Measurements from ENCODE around the gene MYLK.

MYLK gene

DNA sequence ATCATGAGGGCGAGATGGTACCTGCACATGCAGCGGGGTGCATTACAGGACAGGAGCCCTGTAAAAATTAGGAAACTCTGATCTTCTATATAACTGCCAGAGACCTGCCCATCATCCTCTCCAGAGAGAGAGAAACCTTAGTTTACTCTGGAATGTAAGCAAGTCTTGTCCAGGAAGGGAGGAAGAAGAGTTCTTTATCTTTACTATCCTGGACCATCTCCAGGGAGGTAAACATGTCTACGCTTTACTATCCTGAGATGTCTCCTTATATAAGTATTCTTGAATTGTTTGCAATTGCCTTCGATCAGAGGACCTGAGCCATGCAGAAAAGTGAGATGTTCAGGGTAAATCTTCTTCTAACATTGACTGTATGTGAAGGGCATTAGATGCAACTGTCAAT, 286.6 kb downstream of the MYLK start:
- Histone ChIP-seq H3K27ac (no peak overlapping the region), H3K4me3 (no peak overlapping the region), H3K9ac (ENCODE audit: insufficient read length) (no peak overlapping the region), H3K36me3 (ENCODE audit: insufficient read depth, low read length) (no peaks in the 10 kb centered on the region), H3K9me3 (ENCODE audit: low read depth, low read length) (no peaks in the 10 kb centered on the region)
- no peak for TF ChIP-seq EZH2 (IDR thresholded peaks at IDR 0.05)
- DNase-seq (ENCODE audit: low read depth, low spot score): no peak

DNA sequence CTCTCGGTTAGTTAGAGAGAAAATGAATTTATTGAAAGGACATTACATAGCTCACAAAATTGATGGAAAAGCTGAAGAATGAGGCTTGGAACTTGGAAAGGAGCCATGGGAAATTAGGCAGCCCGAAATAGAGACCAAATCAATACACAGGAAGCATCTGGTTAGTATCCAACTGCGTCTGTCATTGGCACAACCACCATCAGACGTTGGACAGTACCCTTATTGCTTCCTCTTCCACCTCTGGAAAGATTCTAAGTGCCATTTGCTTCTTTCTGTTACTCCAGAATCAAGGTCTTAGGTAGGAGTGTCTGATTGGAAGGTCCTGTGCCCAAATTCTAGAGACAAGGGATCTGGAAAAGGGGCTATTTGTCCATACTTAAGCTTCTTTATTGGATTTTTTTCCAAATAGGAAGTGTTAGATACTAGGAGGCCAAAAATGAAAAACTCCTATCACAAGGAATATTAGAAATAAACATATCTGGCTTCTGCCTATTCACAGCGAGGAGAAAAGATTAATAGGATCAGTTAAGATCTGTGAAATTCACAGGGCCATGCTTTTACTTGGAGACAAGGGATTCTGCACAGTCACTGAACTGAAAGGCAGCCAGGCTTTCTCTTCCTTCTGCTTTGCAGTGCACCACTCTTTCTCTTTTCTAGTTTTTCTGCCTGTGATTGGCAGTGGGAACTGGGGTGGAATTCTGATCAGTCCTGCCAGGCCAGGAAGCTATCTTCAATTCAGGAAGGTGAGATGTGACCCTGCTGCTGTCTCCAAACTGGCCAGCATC, 288.5 kb downstream of the MYLK start:
- no peak for DNase-seq (ENCODE audit: low read depth, low spot score)
- Histone ChIP-seq H3K27ac (no peak overlapping the region), H3K9me3 (ENCODE audit: low read depth, low read length) (no peaks in the 10 kb centered on the region), H3K4me3 (no peak overlapping the region), H3K9ac (ENCODE audit: insufficient read length) (no peak overlapping the region), H3K36me3 (ENCODE audit: insufficient read depth, low read length) (peaks cover 4% of the 10 kb centered on the region; the same call in 1 of the 2 replicates)
- TF ChIP-seq FOXP2 (optimal IDR thresholded peaks at IDR 0.05; ENCODE audit: control extremely low read depth, extremely low read length, insufficient read depth): no peak
- no peak for TF ChIP-seq EZH2 (IDR thresholded peaks at IDR 0.05)
- TF ChIP-seq POLR2AphosphoS5 (IDR thresholded peaks at IDR 0.05; ENCODE audit: borderline replicate concordance, low read depth, low read length): no peak

DNA sequence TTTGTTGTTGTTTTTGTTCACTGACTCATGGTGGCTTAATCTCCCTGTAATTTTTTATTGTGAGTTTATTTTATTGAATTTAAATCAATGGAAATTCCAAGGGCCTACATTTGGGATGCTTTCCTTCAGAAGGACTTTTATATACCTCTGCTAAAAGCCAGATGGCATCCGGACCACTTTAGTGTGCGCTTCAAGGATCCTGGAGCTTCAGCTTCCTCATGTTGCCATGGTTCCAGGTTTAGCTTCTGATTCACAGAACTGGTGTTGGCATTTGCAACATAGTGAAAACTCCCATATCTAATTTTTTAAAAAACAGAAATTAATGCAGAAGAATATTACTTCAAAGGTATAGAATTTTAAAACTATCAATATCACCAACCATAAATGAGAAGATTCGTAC, 290.8 kb downstream of the MYLK start:
- Histone ChIP-seq H3K9ac (ENCODE audit: insufficient read length) (no peak overlapping the region), H3K27ac (no peak overlapping the region), H3K4me3 (no peak overlapping the region), H3K36me3 (ENCODE audit: insufficient read depth, low read length) (peaks cover 17% of the 10 kb centered on the region; the same call in 1 of the 2 replicates), H3K9me3 (ENCODE audit: low read depth, low read length) (peaks cover 7% of the 10 kb centered on the region; the same call in 1 of the 2 replicates)
- DNase-seq (ENCODE audit: low read depth, low spot score): no peak
- no peak for TF ChIP-seq FOXP2 (optimal IDR thresholded peaks at IDR 0.05; ENCODE audit: control extremely low read depth, extremely low read length, insufficient read depth)

DNA sequence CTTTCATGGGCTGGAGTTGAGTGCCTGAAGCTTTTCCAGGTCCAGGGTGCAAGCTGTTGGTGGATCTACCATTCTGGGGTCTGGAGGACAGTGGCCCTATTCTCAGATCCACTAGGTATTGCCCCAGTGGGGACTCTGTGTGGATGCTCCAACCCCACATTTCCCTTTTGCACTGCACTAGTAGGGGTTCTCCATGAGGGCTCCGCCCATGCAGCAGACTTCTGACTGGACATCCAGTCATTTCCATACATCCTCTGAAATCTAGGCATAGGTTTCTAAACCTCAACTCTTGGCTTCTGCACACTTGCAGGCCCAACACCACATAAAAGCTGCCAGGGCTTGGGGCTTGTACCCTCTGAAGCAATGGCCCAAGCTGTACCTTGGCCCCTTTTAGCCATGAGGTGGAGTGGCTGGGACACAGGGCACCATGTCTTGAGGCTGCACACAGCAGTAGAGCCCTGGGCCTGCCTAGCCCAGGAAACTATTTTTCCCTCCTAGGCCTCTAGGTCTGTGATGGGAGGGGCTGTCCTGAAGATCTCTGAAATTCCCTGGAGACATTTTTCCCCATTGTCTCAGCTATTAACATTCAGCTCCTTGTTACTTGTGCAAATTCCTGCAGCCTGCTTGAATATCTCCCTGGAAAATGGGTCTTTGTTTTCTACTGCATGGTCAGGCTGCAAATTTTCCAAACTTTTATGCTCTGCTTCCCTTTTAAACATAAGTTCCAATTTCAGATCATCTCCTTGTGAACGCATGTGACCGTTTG, 293.3 kb downstream of the MYLK start:
- Histone ChIP-seq H3K36me3 (ENCODE audit: insufficient read depth, low read length) (peaks cover 22% of the 10 kb centered on the region; the same call in 1 of the 2 replicates), H3K9me3 (ENCODE audit: low read depth, low read length) (peaks cover 7% of the 10 kb centered on the region; the same call in 1 of the 2 replicates), H3K9ac (ENCODE audit: insufficient read length) (no peak overlapping the region), H3K27ac (no peak overlapping the region), H3K4me3 (no peak overlapping the region)
- no peak for DNase-seq (ENCODE audit: low read depth, low spot score)
- no peak for TF ChIP-seq EZH2 (IDR thresholded peaks at IDR 0.05)
- TF ChIP-seq POLR2AphosphoS5 (IDR thresholded peaks at IDR 0.05; ENCODE audit: borderline replicate concordance, low read depth, low read length): no peak
- no peak for TF ChIP-seq FOXP2 (optimal IDR thresholded peaks at IDR 0.05; ENCODE audit: control extremely low read depth, extremely low read length, insufficient read depth)

DNA sequence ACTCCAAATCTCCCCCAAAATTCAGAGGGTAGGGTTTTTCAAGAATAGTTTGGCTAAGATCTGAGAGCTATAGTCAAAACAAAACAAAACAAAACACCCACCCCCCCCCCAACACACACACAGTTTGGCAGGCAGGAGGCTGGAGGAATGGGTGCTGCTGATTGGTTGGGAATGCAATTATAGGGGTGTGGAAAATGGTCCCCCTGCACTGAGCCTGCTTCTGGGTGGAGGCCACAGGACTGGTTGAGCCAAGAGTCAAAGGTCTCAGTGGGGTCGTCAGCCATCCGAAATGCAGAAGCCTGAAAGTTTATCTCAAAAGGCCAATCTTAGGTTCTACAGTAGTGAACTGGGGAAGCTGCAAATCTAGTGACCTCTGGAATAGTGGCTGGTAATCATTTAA, 296.7 kb downstream of the MYLK start:
- H3K36me3 ChIP-seq (ENCODE audit: insufficient read depth, low read length): peaks cover 22% of the 10 kb centered on the region; the same call in 1 of the 2 replicates
- H3K9me3 ChIP-seq (ENCODE audit: low read depth, low read length): peaks cover 7% of the 10 kb centered on the region; the same call in 1 of the 2 replicates
- DNase-seq (ENCODE audit: low read depth, low spot score): no peak
- TF ChIP-seq FOXP2 (optimal IDR thresholded peaks at IDR 0.05; ENCODE audit: control extremely low read depth, extremely low read length, insufficient read depth): no peak
- TF ChIP-seq EZH2 (IDR thresholded peaks at IDR 0.05): no peak
- no peak for TF ChIP-seq POLR2AphosphoS5 (IDR thresholded peaks at IDR 0.05; ENCODE audit: borderline replicate concordance, low read depth, low read length)
- peak overlapping the region; percentile 96; the same call in 1 of the 2 replicates for H3K4me3 ChIP-seq
- peak overlapping the region; percentile 97; the same call in 1 of the 2 replicates for H3K27ac ChIP-seq
- no peak overlapping the region for H3K9ac ChIP-seq (ENCODE audit: insufficient read length)

DNA sequence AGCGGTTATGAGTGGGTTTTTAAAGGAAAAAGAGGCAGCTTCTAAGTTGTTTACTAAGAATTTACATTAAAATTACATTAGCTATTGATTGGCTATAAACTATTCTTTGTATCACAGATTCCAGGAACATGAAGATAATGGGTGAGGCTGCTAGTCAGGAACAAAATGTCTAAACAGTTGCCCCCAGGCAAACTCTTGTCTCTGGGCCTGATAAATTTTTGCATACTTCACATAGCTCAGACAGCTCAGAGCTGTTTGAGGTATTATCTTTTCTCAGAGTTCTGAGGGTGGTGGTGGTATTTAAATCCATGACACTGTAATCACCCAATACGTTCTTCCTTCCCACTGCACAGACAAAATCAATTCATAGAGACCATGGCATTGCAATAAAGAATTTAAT, 297.2 kb downstream of the MYLK start:
- Histone ChIP-seq H3K9me3 (ENCODE audit: low read depth, low read length) (peaks cover 7% of the 10 kb centered on the region; the same call in 1 of the 2 replicates), H3K36me3 (ENCODE audit: insufficient read depth, low read length) (peaks cover 26% of the 10 kb centered on the region), H3K9ac (ENCODE audit: insufficient read length) (no peak overlapping the region), H3K4me3 (peak overlapping the region; percentile 96), H3K27ac (peak overlapping the region; percentile 97)
- DNase-seq (ENCODE audit: low read depth, low spot score): peak; percentile 37
- no peak for TF ChIP-seq FOXP2 (optimal IDR thresholded peaks at IDR 0.05; ENCODE audit: control extremely low read depth, extremely low read length, insufficient read depth)
- TF ChIP-seq EZH2 (IDR thresholded peaks at IDR 0.05): no peak
- no peak for TF ChIP-seq POLR2AphosphoS5 (IDR thresholded peaks at IDR 0.05; ENCODE audit: borderline replicate concordance, low read depth, low read length)

DNA sequence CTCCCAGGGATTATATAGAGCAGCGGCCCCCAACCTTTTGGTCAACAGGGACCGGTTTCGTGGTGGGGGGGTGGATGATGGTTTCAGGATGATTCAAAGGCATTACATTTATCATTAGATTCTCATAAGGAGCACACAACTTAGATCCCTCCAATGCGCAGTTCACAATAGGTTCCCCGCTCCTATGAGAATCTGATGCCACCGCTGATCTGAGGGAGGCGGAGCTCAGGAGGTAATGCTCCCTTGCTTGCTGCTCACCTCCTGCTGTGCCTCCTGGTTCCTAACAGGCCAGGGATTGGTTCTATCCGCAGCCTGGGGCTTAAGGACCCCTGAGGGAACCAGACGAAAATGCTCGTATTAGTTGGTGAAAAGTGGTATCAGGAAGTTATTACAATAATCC, 298.0 kb downstream of the MYLK start:
- peak overlapping the region; percentile 88 for H3K9ac ChIP-seq (ENCODE audit: insufficient read length)
- peak; percentile 91 for DNase-seq (ENCODE audit: low read depth, low spot score)
- H3K27ac ChIP-seq: peak overlapping the region; percentile 97
- peaks cover 34% of the 10 kb centered on the region for H3K36me3 ChIP-seq (ENCODE audit: insufficient read depth, low read length)
- no peak for TF ChIP-seq EZH2 (IDR thresholded peaks at IDR 0.05)
- peak; percentile 85 for TF ChIP-seq POLR2AphosphoS5 (IDR thresholded peaks at IDR 0.05; ENCODE audit: borderline replicate concordance, low read depth, low read length)
- peaks cover 7% of the 10 kb centered on the region; the same call in 1 of the 2 replicates for H3K9me3 ChIP-seq (ENCODE audit: low read depth, low read length)
- peak overlapping the region; percentile 96 for H3K4me3 ChIP-seq

DNA sequence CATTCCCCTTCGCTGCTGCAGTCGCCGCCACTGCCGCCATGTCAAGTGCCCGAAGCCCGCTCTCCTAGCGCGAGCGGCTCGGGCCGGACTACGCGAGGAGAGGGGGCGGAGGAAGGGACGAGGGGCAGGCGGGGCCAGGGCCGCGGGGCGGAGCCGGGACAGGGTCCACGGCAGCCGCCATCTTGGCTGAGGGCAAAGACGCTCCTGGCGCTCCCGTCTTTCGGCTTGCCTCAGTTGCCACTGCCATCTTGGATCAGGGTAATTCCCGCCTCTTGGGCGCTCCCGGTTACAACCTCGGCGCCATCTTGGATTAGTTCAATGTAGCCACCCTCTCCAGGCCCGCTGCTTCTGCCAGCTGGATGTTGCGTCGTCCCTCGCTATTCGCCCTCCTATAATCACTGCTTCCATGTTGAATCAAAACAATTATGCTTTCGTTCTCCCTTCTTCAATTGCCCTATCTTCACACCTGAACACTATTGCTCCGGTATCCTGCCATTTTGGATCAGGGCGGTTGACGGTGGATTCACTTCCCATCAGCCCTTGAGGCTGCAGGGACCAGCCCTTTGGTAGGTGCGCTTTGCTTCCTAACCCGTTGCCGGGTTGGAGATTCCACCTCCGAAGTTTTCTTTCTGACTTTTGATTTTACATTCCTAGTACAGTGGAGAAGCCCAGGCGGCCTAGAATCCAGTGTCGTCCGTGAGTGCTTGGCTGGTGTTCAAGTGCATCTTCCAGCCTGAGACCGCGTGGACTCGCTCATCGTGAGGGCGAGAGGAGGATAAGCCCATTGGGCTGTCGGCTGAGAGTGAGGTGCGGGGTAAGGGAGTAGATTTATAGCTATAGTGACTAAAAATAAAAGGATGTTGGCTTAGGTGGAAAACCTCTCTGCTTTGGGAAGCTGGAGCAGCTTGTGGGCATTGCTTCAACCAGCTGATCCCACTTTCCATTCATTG, 298.9 kb downstream of the MYLK start, which contains the start of gene HACD2:
HACD2 (minus strand) TSS at position 66 of the 950 bp plus-strand sequence; CDS start at position 40, 26 bp downstream.
- Histone ChIP-seq H3K27ac (peak within 1 kb of the TSS; percentile 97), H3K9me3 (ENCODE audit: low read depth, low read length) (peaks cover 7% of the 10 kb centered on the region; the same call in 1 of the 2 replicates), H3K4me3 (peak within 1 kb of the TSS; percentile 96), H3K9ac (ENCODE audit: insufficient read length) (peak within 1 kb of the TSS; percentile 88), H3K36me3 (ENCODE audit: insufficient read depth, low read length) (peaks cover 33% of the 10 kb centered on the region)
- peak; percentile 80 for TF ChIP-seq POLR2AphosphoS5 (IDR thresholded peaks at IDR 0.05; ENCODE audit: borderline replicate concordance, low read depth, low read length)
- no peak for TF ChIP-seq EZH2 (IDR thresholded peaks at IDR 0.05)
- TF ChIP-seq FOXP2 (optimal IDR thresholded peaks at IDR 0.05; ENCODE audit: control extremely low read depth, extremely low read length, insufficient read depth): peak; percentile 83
- peak; percentile 93 for DNase-seq (ENCODE audit: low read depth, low spot score)

Measured in SK-N-MC (cell line).